ENCODE results near the gene OR2V1. TPM values are rescaled to one million over a fixed set of nuclear protein-coding genes. Genes with fewer than 3 reads are reported as not detected.
"Not testable (repeated sequence)": the region's sequence is repeated elsewhere in the genome, so short reads cannot be mapped to it uniquely, and the experiment has no call there.

Gene OR2V1
- total and polyA plus RNA-seq, 2 experiments from 2014 or later = not detected

DNA sequence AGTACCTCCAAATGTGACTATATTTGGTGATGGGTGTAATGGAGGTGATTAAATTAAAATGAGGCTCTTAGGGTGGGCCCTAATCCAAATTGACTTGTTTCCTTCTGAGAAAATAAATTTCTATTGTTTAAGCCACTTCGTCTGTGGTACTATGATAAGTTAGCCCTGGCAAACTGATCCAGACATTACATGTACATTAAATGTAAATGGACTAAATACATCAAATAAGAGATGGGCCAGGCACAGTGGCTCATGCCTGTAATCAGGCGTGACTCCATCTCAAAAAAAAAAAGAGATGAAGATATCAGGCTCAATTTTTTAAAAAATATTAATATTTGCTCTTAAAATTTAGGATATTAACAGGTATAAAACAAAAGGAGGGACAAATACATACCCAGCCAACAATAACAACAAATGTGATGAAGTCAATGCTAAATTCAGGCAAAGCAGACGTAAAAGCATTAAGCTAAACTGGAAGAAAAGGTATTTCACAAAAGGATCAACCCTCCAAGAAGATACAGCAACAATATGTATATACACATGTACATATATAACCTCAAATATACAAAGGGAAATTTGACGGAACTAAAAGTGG, 5.5 kb upstream of the OR2V1 start:
- DNase-seq (ENCODE audit: low read depth in 1 of 2, low spot score in 1 of 2) = no peak
- no peaks in the 10 kb centered on the region for H3K27me3 ChIP-seq

DNA sequence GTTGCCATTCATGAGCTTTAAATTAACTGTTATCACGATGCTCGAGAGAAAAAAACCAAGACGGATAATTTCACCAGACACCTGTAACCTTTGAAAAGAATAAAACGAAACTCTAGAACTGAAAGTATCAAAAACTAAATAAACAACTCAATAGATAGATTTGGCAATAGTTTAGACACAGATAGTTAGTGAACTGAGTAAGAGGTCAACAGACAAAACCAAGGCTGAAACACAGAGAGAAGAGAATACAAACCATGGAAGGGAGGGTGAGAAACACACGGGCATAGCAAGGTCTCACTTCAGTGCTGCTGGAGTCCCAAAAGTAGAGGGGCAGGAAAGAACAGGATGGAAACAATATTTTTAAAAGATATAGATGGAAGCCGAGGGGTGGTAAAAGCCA, 3.3 kb upstream of the OR2V1 start:
- Histone ChIP-seq H3K27ac (no peak overlapping the region), H3K9me3 (ENCODE audit: low read depth) (no peaks in the 10 kb centered on the region), H3K36me3 (no peaks in the 10 kb centered on the region), H3K27me3 (no peaks in the 10 kb centered on the region), H3K4me1 (ENCODE audit: low read depth) (no peaks in the 10 kb centered on the region), H3K4me3 (no peak overlapping the region)
- DNase-seq (ENCODE audit: low read depth in 1 of 2, low spot score in 1 of 2) = no peak
- TF ChIP-seq, protein P1, sequence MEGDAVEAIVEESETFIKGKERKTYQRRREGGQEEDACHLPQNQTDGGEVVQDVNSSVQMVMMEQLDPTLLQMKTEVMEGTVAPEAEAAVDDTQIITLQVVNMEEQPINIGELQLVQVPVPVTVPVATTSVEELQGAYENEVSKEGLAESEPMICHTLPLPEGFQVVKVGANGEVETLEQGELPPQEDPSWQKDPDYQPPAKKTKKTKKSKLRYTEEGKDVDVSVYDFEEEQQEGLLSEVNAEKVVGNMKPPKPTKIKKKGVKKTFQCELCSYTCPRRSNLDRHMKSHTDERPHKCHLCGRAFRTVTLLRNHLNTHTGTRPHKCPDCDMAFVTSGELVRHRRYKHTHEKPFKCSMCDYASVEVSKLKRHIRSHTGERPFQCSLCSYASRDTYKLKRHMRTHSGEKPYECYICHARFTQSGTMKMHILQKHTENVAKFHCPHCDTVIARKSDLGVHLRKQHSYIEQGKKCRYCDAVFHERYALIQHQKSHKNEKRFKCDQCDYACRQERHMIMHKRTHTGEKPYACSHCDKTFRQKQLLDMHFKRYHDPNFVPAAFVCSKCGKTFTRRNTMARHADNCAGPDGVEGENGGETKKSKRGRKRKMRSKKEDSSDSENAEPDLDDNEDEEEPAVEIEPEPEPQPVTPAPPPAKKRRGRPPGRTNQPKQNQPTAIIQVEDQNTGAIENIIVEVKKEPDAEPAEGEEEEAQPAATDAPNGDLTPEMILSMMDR (IDR thresholded peaks at IDR 0.05; ENCODE audit: low read depth, low read length) = no peak

More for the DNA sequence above, 5.5 kb upstream of the OR2V1 start:
- no peaks in the 10 kb centered on the region for H3K4me1 ChIP-seq (ENCODE audit: low read depth)
- H3K9me3 ChIP-seq (ENCODE audit: low read depth) = no peaks in the 10 kb centered on the region
- H3K27ac ChIP-seq = no peak overlapping the region
- TF ChIP-seq, protein P1 (IDR thresholded peaks at IDR 0.05; ENCODE audit: low read depth, low read length) = no peak
- no peaks in the 10 kb centered on the region for H3K36me3 ChIP-seq
- H3K4me3 ChIP-seq = no peak overlapping the region

DNA sequence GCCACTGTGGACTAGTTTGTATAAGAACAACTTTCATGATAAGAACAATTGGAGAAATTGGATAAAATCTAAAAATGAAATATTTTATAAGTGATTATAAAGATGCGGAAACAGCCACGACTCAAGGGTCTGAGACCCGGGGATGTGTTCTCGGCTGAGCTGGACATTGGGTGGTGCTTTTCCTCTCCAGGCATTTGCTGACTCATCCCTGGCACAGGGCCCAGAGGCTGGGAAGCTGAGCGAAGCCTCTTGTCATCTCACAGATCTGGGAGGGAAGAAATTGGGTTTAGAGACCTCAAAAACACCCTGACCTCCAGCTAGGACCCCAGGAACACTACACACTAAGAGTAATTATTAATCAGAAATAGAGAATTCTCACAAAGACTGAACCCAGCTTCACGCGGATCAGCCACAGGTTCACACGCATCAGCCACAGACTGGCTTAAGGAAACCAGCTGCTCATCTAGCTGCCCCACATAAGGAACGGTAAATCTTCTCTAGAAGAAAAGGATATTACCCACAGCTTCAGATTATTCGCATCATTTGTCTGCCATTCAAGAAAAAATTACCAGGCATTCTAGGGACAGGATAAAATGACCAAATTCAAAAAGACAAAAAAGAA, 2.8 kb upstream of the OR2V1 start:
- H3K27ac ChIP-seq = no peak overlapping the region
- DNase-seq (ENCODE audit: low read depth in 1 of 2, low spot score in 1 of 2) = peak in 1 of 2 donors; percentile 62

DNA sequence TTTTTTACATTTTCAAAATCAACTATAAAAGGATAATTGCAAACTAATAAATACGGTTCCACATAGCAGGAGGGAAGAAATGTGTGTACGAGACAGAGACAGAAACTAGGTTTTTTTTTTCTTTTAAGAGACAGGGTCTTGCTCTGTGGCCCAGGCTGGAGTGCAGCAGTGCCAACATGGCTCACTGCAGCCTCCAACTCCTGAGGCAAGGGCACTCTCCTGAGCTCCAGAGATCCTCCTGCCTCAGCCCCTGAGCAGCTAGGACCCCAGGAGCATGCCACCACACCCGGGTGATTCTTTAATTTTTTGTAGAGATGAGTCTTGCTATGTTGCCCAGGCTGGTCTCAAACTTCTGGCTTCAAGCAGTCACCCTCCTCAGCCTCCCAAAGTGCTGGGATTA, 2.1 kb upstream of the OR2V1 start:
- DNase-seq (ENCODE audit: low read depth in 1 of 2, low spot score in 1 of 2) = no peak
- H3K27me3 ChIP-seq = no peaks in the 10 kb centered on the region
- no peaks in the 10 kb centered on the region for H3K4me1 ChIP-seq (ENCODE audit: low read depth)
- H3K9me3 ChIP-seq (ENCODE audit: low read depth) = no peaks in the 10 kb centered on the region
- H3K36me3 ChIP-seq = no peaks in the 10 kb centered on the region
- TF ChIP-seq, protein P1 (IDR thresholded peaks at IDR 0.05; ENCODE audit: low read depth, low read length) = no peak
- no peak overlapping the region for H3K27ac ChIP-seq
- H3K4me3 ChIP-seq = no peak overlapping the region

More for the DNA sequence above, 2.8 kb upstream of the OR2V1 start:
- no peaks in the 10 kb centered on the region for H3K9me3 ChIP-seq (ENCODE audit: low read depth)
- H3K27me3 ChIP-seq = no peaks in the 10 kb centered on the region
- H3K36me3 ChIP-seq = no peaks in the 10 kb centered on the region
- no peaks in the 10 kb centered on the region for H3K4me1 ChIP-seq (ENCODE audit: low read depth)
- no peak overlapping the region for H3K4me3 ChIP-seq
- TF ChIP-seq, protein P1 (IDR thresholded peaks at IDR 0.05; ENCODE audit: low read depth, low read length) = no peak

DNA sequence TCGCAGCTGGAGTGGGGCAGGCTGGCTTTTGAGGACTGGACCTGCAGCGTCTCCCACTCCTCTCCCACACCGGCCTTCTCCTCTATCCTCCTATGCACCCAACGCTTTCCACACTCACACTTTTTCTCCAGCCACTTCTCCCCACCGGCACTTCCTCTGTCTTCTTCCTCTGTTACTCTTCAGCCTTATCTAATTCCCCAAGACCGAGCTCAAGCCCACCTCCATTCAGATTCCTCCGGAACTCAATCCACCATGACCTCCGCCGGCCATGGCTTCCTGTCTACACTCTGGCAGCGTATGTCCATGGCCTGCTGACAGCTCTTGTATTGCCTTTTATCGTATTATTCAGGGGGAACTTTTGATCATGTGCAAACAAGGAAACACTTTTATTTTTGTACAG, 545 bp upstream of the OR2V1 start:
- no peak overlapping the region for H3K4me3 ChIP-seq
- H3K27me3 ChIP-seq = no peaks in the 10 kb centered on the region
- H3K27ac ChIP-seq = no peak overlapping the region
- no peaks in the 10 kb centered on the region for H3K4me1 ChIP-seq (ENCODE audit: low read depth)
- no peaks in the 10 kb centered on the region for H3K36me3 ChIP-seq
- DNase-seq (ENCODE audit: low read depth in 1 of 2, low spot score in 1 of 2) = no peak
- TF ChIP-seq, protein P1 (IDR thresholded peaks at IDR 0.05; ENCODE audit: low read depth, low read length) = no peak
- H3K9me3 ChIP-seq (ENCODE audit: low read depth) = no peaks in the 10 kb centered on the region

DNA sequence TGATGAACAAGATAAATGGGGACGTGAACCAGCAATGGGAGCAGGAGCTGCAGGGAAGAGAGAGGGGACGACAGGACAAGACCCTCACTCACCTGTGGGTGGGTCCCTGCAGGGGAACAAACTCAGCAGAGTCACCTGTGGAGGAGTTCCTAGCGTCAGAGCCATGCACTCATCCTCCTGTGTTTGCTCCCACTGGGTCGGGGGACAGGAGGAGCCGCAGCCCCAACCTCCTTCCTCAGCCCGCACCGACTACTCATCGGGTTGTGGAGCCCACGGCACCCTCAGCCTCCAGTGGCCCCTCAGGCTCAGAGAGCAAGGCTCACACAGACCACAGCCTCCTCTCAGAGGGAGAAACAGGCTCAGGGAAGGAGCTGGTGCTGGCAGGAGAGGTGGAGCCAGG, 888 bp downstream of the OR2V1 start:
- H3K9me3 ChIP-seq (ENCODE audit: low read depth); H3K27ac ChIP-seq; DNase-seq (ENCODE audit: low read depth in 1 of 2, low spot score in 1 of 2); H3K27me3 ChIP-seq; H3K36me3 ChIP-seq; H3K4me1 ChIP-seq (ENCODE audit: low read depth); H3K4me3 ChIP-seq: not testable (repeated sequence)
